HEK293 (cell line): ENCODE measurements around the gene KRTAP3-1.

Source experiments
- EGR2 ChIP-seq: fragments of 450-650 bp; formaldehyde crosslinking; IDR thresholded peaks from 2 replicates; pipeline ENCODE4 v1.5.1; 2016; ENCODE audit warnings: low read depth, missing biosample characterization, missing genetic modification characterization
- GLI2 ChIP-seq: fragments of 450-650 bp; formaldehyde crosslinking; IDR thresholded peaks from 2 replicates; pipeline ENCODE4; 2017; ENCODE audit warnings: missing biosample characterization, missing genetic modification characterization, low read depth, borderline replicate concordance
- KLF17 ChIP-seq: fragments of 450-650 bp; formaldehyde crosslinking; IDR thresholded peaks from 2 replicates; pipeline ENCODE4 v1.5.1; 2016; ENCODE audit warnings: missing biosample characterization, missing genetic modification characterization
- PATZ1 ChIP-seq: fragments of 450-650 bp; formaldehyde crosslinking; IDR thresholded peaks from 2 replicates; pipeline ENCODE4 v1.5.1; 2016; ENCODE audit warnings: missing biosample characterization, missing genetic modification characterization
- PBX3 ChIP-seq: sonication (generic); formaldehyde crosslinking; IDR thresholded peaks from 2 replicates; pipeline ENCODE4 v1.8.1; 2022; ENCODE audit warnings: mild to moderate bottlenecking, moderate library complexity, missing genetic modification reagents
- PRDM1 ChIP-seq: fragments of 450-650 bp; formaldehyde crosslinking; IDR thresholded peaks from 2 replicates; pipeline ENCODE4; 2016; ENCODE audit warnings: missing biosample characterization, missing genetic modification characterization
- SCRT2 ChIP-seq: fragments of 450-650 bp; formaldehyde crosslinking; IDR thresholded peaks from 2 replicates; pipeline ENCODE4 v1.5.1; 2016; ENCODE audit warnings: missing biosample characterization, missing genetic modification characterization
- SP7 ChIP-seq: fragments of 450-650 bp; formaldehyde crosslinking; IDR thresholded peaks from 2 replicates; pipeline ENCODE4 v1.5.1; 2016; ENCODE audit warnings: missing biosample characterization, missing genetic modification characterization
- TSHZ1 ChIP-seq: fragments of 450-650 bp; formaldehyde crosslinking; IDR thresholded peaks from 2 replicates; pipeline ENCODE4 v1.5.1; 2016; ENCODE audit warnings: missing biosample characterization, missing genetic modification characterization, borderline replicate concordance
- ZBTB26 ChIP-seq: fragments of 450-650 bp; formaldehyde crosslinking; optimal IDR thresholded peaks from 2 replicates; pipeline ENCODE3; 2016; ENCODE audit warnings: missing biosample characterization, mild to moderate bottlenecking, missing genetic modification characterization
- ZBTB49 ChIP-seq: fragments of 450-650 bp; formaldehyde crosslinking; IDR thresholded peaks from 2 replicates; pipeline ENCODE4 v1.5.1; 2016; ENCODE audit warnings: missing biosample characterization, missing genetic modification characterization, low read depth
- ZNF112 ChIP-seq: fragments of 450-650 bp; formaldehyde crosslinking; IDR thresholded peaks from 2 replicates; pipeline ENCODE4 v1.5.0; 2017; ENCODE audit warnings: missing biosample characterization, missing genetic modification characterization
- ZNF157 ChIP-seq: fragments of 450-650 bp; formaldehyde crosslinking; IDR thresholded peaks from 2 replicates; pipeline ENCODE4 v1.5.1; 2016; ENCODE audit warnings: missing biosample characterization, missing genetic modification characterization
- ZNF175 ChIP-seq: fragments of 450-650 bp; formaldehyde crosslinking; IDR thresholded peaks from 2 replicates; pipeline ENCODE4 v1.5.1; 2016; ENCODE audit warnings: missing biosample characterization, missing genetic modification characterization
- ZNF2 ChIP-seq: fragments of 450-650 bp; formaldehyde crosslinking; IDR thresholded peaks from 2 replicates; pipeline ENCODE4 v1.5.1; 2016; ENCODE audit warnings: missing biosample characterization, missing genetic modification characterization
- ZNF214 ChIP-seq: fragments of 450-650 bp; formaldehyde crosslinking; IDR thresholded peaks from 2 replicates; pipeline ENCODE4 v1.5.1; 2017; ENCODE audit warnings: missing biosample characterization, mild to moderate bottlenecking, missing genetic modification characterization, borderline replicate concordance
- ZNF335 ChIP-seq: fragments of 450-650 bp; formaldehyde crosslinking; conservative IDR thresholded peaks from 2 replicates; pipeline ENCODE4 v1.5.1; 2016; ENCODE audit warnings: missing biosample characterization, missing genetic modification characterization
- ZNF391 ChIP-seq: fragments of 450-650 bp; formaldehyde crosslinking; IDR thresholded peaks from 2 replicates; pipeline ENCODE4 v1.5.1; 2016; ENCODE audit warnings: low read depth, missing biosample characterization, missing genetic modification characterization, borderline replicate concordance
- ZNF416 ChIP-seq: fragments of 450-650 bp; formaldehyde crosslinking; IDR thresholded peaks from 2 replicates; pipeline ENCODE4 v1.5.1; 2016; ENCODE audit warnings: missing biosample characterization, missing genetic modification characterization
- ZNF549 ChIP-seq: fragments of 450-650 bp; IDR thresholded peaks from 2 replicates; pipeline ENCODE4 v1.5.1; 2018; ENCODE audit warnings: missing biosample characterization, missing genetic modification characterization, mild to moderate bottlenecking, inconsistent platforms, moderate library complexity
- ZNF558 ChIP-seq: fragments of 450-650 bp; formaldehyde crosslinking; IDR thresholded peaks from 2 replicates; pipeline ENCODE4 v1.5.1; 2016; ENCODE audit warnings: missing biosample characterization, missing genetic modification characterization
- ZNF560 ChIP-seq: fragments of 450-650 bp; formaldehyde crosslinking; IDR thresholded peaks from 2 replicates; pipeline ENCODE4 v1.5.1; 2017; ENCODE audit warnings: missing biosample characterization, missing genetic modification characterization, borderline replicate concordance
- ZNF585B ChIP-seq: fragments of 450-650 bp; formaldehyde crosslinking; IDR thresholded peaks from 2 replicates; pipeline ENCODE4 v1.5.1; 2016; ENCODE audit warnings: missing biosample characterization, missing genetic modification characterization
- ZNF610 ChIP-seq: fragments of 450-650 bp; formaldehyde crosslinking; IDR thresholded peaks from 2 replicates; pipeline ENCODE4 v1.5.1; 2016; ENCODE audit warnings: missing biosample characterization, missing genetic modification characterization, borderline replicate concordance
- ZNF623 ChIP-seq: fragments of 450-650 bp; formaldehyde crosslinking; IDR thresholded peaks from 2 replicates; pipeline ENCODE4 v1.5.1; 2016; ENCODE audit warnings: missing biosample characterization, missing genetic modification characterization
- ZNF701 ChIP-seq: fragments of 450-650 bp; formaldehyde crosslinking; IDR thresholded peaks from 2 replicates; pipeline ENCODE4 v1.5.1; 2016; ENCODE audit warnings: missing biosample characterization, missing genetic modification characterization
- ZNF707 ChIP-seq: fragments of 450-650 bp; formaldehyde crosslinking; IDR thresholded peaks from 2 replicates; pipeline ENCODE4 v1.5.1; 2016; ENCODE audit warnings: missing biosample characterization, missing genetic modification characterization
- ZNF747 ChIP-seq: fragments of 450-650 bp; formaldehyde crosslinking; IDR thresholded peaks from 2 replicates; pipeline ENCODE4 v1.5.1; 2016; ENCODE audit warnings: missing biosample characterization, missing genetic modification characterization
- ZNF785 ChIP-seq: fragments of 450-650 bp; formaldehyde crosslinking; IDR thresholded peaks from 2 replicates; pipeline ENCODE4 v1.5.1; 2016; ENCODE audit warnings: missing biosample characterization, missing genetic modification characterization
- ZSCAN16 ChIP-seq: fragments of 450-650 bp; formaldehyde crosslinking; IDR thresholded peaks from 2 replicates; pipeline ENCODE4 v1.5.1; 2016; ENCODE audit warnings: missing biosample characterization, missing genetic modification characterization
- ZXDB ChIP-seq: fragments of 450-650 bp; formaldehyde crosslinking; IDR thresholded peaks from 2 replicates; pipeline ENCODE4 v1.5.1; 2016; ENCODE audit warnings: missing biosample characterization, missing genetic modification characterization

KRTAP3-1 gene

GRCh38 chr17:41013606-41014005 is 4.7 kb upstream of the KRTAP3-1 start (continued):
- TF ChIP-seq PATZ1 (tag by site-specific recombination): peak; percentile 57
- TF ChIP-seq ZXDB (tag by site-specific recombination): no peak
- TF ChIP-seq TSHZ1: no peak
- TF ChIP-seq ZNF2 (tag by site-specific recombination): no peak
- TF ChIP-seq ZBTB26: no peak
- no peak for TF ChIP-seq ZNF558 (tag by site-specific recombination)
- 0 out of 2 replicates have a peak, but pooled peaks have one; percentile 15 for TF ChIP-seq SCRT2 (tag by site-specific recombination)
- peak; percentile 28; the same call in 1 of the 2 replicates for TF ChIP-seq ZNF335
- TF ChIP-seq ZBTB49 (tag by site-specific recombination): no peak
- no peak for TF ChIP-seq ZSCAN16 (tag by site-specific recombination)
- no peak for TF ChIP-seq ZNF416 (tag by site-specific recombination)
- TF ChIP-seq ZNF175: no peak
- no peak for TF ChIP-seq ZNF157
- TF ChIP-seq ZNF549 (tag by site-specific recombination): no peak
- TF ChIP-seq ZNF707 (tag by site-specific recombination): no peak
- no peak for TF ChIP-seq ZNF747
- no peak for TF ChIP-seq ZNF785 (tag by site-specific recombination)
- no peak for TF ChIP-seq ZNF701
- TF ChIP-seq ZNF391 (tag by site-specific recombination): no peak
- TF ChIP-seq ZNF585B (tag by site-specific recombination): no peak
- no peak for TF ChIP-seq KLF17 (tag by site-specific recombination)
- no peak for TF ChIP-seq ZNF610 (tag by site-specific recombination)
- TF ChIP-seq ZNF560 (tag by site-specific recombination): no peak
- no peak for TF ChIP-seq ZNF214 (tag by site-specific recombination)
- TF ChIP-seq SP7 (tag by site-specific recombination): no peak
- no peak for TF ChIP-seq ZNF623
- TF ChIP-seq PBX3 (CRISPR knock-in tag): no peak
- no peak for TF ChIP-seq ZNF112 (tag by site-specific recombination)
- TF ChIP-seq GLI2 (tag by site-specific recombination): no peak
- no peak for TF ChIP-seq EGR2 (tag by site-specific recombination)
- TF ChIP-seq PRDM1 (tag by site-specific recombination): no peak
